COLO829 (cell line): ENCODE results near the gene SFSWAP.
"Not testable (repeated sequence)": the region's sequence is repeated elsewhere in the genome, so short reads cannot be mapped to it uniquely, and the experiment has no call there.

Experiments used
- DNase-seq: peaks from one replicate; pipeline ENCODE4 v3.0.0; 2012; ENCODE audit warnings: low spot score

Gene SFSWAP

GRCh38 chr12:131736446-131737149 is 25.7 kb downstream of the SFSWAP start:
- DNase-seq: no peak

GRCh38 chr12:131737150-131737827 is 26.4 kb downstream of the SFSWAP start:
- DNase-seq: peak; percentile 53

- peak; percentile 78 for DNase-seq
Measured at GRCh38 chr12:131738196-131738595, 27.3 kb downstream of the SFSWAP start.

- no peak for DNase-seq
Measured at GRCh38 chr12:131740626-131741025, 29.7 kb downstream of the SFSWAP start.

- DNase-seq: not testable (repeated sequence)
Measured at GRCh38 chr12:131742761-131743160, 31.9 kb downstream of the SFSWAP start.

- not testable (repeated sequence) for DNase-seq
Measured at GRCh38 chr12:131743410-131743809, 32.5 kb downstream of the SFSWAP start.

- not testable (repeated sequence) for DNase-seq
Measured at GRCh38 chr12:131743880-131744279, 33.0 kb downstream of the SFSWAP start.

GRCh38 chr12:131744675-131745074 is 33.8 kb downstream of the SFSWAP start:
- not testable (repeated sequence) for DNase-seq

GRCh38 chr12:131745706-131746105 is 34.8 kb downstream of the SFSWAP start:
- no peak for DNase-seq

- no peak for DNase-seq
Measured at GRCh38 chr12:131747276-131748177, 36.6 kb downstream of the SFSWAP start.

- DNase-seq: no peak
Measured at GRCh38 chr12:131749618-131750315, 38.9 kb downstream of the SFSWAP start.

GRCh38 chr12:131751335-131751734 is 40.4 kb downstream of the SFSWAP start:
- no peak for DNase-seq

GRCh38 chr12:131752451-131752850 is 41.6 kb downstream of the SFSWAP start:
- no peak for DNase-seq

- DNase-seq: no peak
Measured at GRCh38 chr12:131753005-131753404, 42.1 kb downstream of the SFSWAP start.

- DNase-seq: no peak
Measured at GRCh38 chr12:131753757-131754156, 42.9 kb downstream of the SFSWAP start.

- no peak for DNase-seq
Measured at GRCh38 chr12:131754184-131754583, 43.3 kb downstream of the SFSWAP start.

- peak; percentile 32 for DNase-seq
Measured at GRCh38 chr12:131755305-131756113, 44.6 kb downstream of the SFSWAP start.

GRCh38 chr12:131756441-131756840 is 45.6 kb downstream of the SFSWAP start:
- DNase-seq: no peak

GRCh38 chr12:131757111-131757510 is 46.2 kb downstream of the SFSWAP start:
- DNase-seq: no peak

- no peak for DNase-seq
Measured at GRCh38 chr12:131758016-131758739, 47.3 kb downstream of the SFSWAP start.
